ENCODE data around the gene ABHD8.

Gene ABHD8

DNA sequence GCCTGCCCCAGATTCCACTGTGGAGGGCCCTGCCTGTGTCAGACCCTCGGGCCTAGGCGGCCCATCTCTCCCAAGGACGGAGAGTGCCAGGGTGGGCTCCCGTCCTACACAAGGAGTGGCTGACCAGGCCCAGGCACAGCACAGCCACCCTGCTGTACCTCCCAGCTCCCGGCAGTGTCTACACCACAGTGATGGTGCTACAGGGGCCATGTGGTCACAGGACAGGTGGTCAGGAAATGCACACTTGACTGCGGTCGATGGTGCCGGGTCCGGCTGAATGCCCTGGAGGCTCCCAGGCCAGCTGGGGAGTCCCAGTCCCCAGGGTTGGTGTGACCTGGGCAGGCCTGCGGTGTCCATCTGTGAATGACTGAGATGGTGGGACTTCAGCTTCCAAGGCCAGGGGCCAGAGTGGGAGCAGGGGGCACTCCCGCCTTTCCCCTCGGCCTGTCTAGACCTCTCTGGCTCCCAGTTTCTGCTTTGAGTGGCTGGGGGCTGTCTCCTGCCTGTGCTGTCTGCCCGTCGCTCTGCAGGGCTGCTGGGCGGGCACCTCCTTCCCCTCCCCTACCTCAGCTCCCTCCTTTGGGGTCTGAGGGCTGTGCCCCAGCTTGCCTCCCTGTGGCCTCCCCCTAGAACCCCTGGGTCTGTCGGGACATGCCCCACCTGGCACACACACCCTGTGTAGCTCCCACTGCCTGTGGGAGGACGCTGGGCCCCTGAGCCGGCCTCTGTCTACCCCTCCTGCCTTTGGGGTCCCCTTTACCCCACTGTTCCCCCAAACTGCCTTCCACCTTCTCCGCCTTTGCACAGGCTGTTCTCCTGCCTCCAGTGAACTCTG is 18.6 kb upstream of the ABHD8 start:
- no peak for DNase-seq (ENCODE audit: low read depth in 3 of 3)

DNA sequence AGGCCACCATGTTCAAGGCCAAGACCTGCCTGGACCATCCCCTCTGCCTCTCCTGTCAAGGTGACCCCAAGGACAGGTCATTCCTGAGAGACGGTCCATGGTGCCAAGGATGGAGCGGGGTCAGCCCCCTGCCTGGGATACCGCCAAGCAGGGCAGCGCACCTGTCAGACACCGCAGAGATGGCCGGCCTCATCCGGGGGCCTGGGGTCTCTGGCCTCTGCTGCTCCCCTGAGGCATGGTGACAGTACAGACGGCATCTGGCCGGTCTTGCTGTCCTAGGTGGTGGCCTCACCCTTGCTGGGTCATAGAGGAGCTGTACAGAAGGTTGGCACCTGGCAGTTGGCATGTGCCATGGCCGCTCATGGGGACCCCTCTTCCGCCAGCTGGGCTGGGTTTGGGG is 17.2 kb upstream of the ABHD8 start:
- no peak for DNase-seq (ENCODE audit: low read depth in 3 of 3)

DNA sequence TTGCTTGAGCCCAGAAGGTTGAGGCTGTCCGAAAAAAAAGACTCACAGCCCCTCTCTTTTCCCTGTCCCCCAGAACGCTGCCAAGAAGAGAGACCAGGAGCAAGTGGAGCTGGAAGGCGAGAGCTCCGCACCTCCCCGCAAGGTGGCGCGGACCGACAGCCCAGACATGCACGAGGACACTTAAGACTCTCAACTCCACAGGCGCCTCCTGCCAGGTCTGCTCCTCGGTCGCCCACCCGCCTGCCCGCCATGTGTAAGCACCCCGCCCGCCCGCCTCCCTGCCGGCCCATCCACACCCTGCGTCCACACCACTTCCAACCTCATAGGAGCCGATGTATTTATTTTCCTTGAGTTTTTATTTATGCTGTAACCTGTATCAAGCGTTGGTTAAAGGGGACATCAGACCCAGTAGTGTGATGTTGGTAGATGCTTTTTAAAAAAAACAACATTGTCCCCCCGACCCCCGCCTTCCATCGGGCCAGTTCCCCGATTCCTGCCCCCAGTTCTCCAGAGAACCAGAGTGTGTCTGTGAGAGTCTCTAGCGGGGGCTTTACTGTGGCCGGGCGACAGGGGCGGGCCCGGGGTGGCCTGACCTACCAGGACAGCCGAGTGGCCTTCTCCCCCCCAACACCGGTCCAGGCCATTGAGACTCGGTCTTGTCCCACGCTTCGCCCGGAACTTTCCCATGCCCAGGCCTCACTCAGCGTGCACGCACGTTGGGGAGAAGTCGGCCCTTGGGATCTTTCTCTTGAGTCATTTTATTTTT is 16.4 kb upstream of the ABHD8 start:
- no peak for DNase-seq (ENCODE audit: low read depth in 3 of 3)

DNA sequence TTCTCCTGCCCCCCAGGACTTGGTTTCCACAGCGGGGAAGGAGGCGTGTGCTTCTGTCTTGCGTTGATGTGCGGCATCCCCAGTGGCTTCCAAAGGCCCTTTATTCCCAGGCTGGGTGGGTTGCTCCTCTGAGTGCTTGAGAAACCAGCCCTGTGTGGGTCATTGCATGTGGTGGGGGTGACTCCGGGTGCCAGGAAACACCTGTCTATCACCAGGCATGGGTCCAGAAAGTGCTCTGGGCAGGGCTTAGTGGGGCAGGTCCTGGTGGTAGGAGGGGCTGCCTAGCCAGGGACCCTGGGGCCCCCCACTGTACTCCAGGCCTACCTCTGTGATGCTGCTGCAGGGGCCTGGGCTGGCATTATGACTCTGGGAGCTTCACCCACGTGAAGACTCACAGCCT is 15.7 kb upstream of the ABHD8 start:
- no peak for DNase-seq (ENCODE audit: low read depth in 3 of 3)

DNA sequence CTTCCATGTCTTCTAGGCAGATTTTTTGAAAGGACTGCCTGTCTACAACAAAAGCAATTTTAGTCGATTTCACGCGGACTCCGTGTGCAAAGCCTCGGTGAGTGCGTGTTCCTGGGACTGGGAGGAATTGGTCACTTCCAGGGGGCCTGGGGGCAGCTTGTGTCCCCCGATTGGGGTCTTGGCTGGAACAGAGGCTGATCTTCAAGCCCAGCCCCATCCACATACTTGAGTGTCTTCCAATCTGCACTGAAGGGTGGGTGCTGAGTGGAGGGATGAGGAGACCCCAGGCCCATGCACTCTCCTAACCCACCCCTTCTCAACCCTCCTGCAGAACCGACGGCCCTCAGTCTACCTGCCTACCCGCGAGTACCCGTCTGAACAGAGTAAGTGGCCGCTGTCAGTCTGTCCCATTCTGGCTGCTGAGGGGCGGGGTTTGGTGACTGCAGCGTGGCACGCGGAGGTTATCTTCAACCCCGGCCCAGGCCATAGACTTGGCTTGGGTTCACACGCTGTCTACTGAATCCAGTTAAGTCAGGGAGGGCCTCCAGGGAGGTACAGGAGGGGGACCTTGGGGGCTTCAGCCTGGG is 10.9 kb upstream of the ABHD8 start:
- DNase-seq (ENCODE audit: low read depth in 3 of 3) = no peak

DNA sequence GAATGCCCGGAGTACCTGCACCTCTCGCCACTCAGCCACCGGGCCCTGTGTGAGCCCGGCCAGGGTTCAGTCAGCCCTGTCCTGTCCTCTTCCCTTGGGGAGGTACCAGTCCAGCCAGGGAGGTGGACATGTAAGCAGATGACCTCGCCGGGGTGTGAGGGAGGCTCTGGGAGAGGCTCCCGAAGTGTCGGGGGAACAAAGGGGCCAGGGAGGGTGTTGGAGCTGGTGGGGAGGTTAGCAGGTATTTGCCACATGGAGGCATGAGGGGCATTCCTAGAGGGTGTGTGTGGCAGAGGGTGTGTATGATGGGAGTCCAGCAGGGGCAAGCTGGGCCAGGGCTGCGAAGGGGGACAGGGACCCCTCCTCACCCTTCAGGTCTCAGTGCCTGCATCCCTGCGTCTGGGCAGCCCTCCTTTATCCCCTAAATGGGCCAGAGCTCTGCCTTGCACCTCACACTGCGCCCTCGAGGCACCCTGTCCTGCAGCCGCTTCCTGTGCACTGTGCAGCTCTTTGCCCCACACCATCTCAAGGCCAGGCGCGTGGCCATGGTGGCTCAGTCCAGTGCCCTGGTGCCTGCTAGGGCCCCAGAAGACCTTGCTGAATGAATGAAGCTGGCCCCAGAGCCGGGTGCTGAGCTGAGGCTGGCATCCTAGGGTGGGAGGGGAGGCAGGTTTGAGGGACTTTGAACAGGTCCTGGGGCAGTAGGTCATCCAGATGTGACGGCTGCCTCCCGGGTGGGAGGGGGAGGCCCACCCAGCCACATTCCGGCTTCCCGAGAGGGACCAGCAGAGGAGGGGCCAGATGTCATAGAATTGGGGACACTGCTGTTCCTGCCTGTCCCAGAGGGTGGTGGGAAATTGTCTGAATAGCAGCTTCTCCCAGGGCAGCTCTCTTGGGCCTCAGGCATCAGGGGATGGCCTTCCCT is 9.2 kb upstream of the ABHD8 start:
- no peak for DNase-seq (ENCODE audit: low read depth in 3 of 3)

DNA sequence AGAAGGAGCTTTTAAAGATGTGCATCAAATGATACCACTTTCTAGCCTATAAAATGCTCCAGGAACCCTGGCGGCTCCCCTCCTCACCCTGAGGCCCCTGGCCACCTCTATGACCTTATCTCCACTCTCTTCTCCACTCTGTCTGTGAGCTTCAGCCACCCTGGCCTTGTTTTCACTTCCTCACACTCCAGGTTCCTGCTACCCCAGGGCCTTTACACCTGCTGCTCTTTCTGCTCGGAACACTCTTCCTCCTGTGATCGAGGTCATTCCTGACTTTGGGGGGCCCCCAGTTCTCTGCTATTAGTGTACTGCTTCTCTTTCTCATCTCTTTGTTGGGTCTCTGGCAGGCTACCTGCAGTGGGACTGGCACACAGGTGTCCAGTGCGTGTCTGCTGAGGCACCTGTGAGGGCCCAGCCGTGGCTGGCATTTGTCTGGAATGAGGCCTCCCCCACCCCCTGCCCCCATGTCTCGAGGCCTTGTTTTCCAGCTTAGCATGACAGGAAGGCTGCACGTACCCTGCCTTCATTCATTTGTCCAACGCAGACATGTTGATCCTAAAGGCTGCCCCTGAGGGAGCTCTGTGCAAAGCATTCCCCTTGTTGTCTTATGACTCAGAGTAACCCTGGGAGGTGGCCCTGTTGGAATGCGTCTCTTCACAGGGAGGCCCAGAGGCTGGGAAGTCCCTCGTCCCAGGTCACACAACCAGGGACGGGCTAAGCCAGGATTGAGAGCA is 8.4 kb upstream of the ABHD8 start:
- DNase-seq (ENCODE audit: low read depth in 3 of 3) = no peak

DNA sequence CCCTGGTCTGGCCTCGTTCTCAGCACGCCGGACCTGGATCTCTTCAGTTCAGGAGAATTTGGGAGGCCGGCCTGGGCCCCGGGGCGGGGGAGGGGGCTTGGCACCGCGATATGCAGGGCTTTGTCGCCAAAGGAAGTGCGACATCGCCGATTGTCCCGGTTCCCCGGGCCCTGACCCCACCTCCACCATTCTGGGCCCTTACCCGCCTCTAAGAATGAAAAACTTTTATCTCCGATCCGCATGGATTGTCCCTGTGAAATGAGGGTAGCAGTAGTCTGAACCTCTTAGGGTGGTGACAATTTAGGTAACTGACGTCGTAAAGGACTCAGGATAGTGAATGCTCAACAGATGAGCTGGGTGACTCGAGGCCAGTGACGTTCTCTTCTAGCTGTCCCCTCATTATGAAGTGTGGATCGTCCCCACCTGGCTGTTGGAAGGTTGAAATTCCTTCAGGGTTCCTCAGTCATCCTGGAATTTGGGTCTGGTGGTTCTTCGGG is 6.8 kb upstream of the ABHD8 start:
- no peak for DNase-seq (ENCODE audit: low read depth in 3 of 3)

DNA sequence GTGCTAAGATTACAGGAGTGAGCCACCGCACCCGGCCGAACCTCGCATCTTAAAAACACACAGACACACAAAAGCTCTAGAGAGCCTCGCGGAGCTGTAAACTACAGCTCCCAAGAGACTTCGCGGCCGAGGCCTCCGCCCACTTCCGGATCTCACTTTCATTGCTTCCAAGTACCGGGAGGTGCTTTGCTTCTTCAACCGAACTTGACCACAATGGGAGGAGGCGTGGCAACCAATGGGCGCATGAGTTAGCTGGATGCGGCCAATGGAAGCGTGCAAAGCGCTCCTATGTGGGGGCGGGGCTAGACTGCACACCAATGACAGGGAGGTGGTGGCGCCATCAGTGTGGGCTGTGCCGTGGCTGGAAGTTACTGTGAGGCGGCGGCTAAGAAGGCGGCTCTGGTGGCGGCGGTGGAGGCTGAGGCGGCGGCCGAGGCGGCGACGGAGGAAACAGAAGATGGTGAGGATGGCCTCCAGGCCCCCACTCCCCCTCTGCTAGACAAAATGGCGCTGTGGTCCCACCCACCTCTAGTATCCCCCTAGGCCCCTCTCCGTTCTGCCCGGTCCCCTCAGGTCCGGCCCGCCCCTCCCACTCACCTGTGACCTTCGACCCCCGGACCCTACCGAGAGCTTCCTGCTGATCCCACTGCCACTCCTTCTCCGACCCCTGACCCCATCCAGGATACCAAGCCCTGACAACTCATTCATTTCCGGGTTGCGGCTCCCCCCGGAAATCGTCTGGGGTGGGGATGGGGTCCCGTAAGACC is 6.2 kb upstream of the ABHD8 start, which contains the start of gene DDA1:
Gene DDA1, plus strand, starts transcription at position 366 of the 767 bp plus-strand sequence. Its CDS starts 92 bp downstream, at position 458.
- peak; percentile 97 to 99 (median 98) for DNase-seq (ENCODE audit: low read depth in 3 of 3)

DNA sequence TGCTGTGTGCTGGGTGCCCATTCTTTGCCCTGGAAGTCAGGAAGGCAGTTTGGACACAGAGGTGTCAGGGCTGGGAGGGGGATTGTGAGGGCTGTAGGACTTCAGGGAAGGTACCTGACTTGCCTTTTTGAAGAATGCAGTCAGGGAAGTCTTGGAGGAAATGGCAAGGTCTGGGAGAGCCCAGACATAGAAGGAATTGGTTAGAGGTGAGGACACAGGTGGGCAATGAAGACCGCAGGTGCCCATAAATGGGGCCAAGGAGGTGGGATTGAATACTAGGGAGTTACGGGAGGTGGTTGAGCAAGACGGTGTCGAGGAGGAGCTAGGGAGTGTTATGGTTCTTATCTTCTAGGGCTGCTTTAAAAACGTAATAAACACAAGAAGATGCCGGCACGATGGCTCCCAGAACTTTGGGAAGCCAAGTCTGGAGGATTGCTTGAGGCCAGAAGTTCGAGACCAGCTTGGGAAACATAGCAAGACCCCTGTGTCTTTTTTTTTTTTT is 4.7 kb upstream of the ABHD8 start:
- no peak for DNase-seq (ENCODE audit: low read depth in 3 of 3)

DNA sequence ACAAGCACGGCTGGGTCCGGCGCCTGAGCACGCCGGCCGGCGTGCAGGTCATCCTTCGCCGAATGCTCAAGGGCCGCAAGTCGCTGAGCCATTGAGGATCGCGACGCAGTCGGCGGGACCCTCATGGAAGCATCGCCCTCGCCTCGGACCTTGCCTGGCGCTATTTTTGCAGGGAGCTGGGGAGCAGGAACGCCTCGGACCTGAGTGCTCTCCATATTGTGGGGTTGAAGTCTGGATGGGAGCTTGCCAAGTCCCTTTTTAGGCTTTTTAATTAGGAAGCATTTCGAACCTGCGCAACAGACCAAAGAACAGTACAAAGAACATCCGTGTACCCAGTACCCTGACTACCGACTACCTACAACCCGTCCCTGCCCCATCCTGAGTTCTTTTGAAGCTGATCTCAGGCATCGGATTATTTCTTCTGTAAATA is 3.1 kb upstream of the ABHD8 start:
- DNase-seq (ENCODE audit: low read depth in 3 of 3) = no peak

DNA sequence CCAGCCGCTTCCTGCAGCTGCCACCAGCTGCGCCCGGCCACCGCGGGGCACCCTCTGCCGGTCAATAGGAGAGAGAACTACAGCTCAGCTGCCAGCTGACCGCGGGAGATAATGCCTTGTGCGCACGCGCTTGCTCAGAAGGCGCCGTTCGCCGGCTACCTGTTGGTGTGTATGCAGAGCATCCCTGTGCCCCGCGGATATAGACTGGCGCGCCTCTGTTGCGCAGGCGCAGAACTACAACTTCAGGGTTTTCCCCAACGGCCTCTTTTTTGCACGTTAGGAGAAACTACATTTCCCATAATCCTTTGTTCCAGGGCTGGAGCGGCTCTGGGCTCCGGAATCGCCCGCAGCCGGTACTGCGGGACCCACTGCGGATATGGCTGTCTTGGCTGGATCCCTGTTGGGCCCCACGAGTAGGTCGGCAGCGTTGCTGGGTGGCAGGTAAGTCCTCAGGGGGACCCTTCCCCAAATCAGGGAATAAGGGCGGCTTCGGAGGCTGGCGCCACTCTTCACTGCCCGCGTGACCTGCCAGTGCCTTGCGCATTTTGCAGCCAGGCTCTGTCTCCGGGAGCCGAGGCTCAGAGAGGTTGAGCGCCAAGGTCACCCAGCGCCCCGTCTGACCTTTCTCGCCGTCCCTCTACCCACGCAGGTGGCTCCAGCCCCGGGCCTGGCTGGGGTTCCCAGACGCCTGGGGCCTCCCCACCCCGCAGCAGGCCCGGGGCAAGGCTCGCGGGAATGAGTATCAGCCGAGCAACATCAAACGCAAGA is 2.5 kb upstream of the ABHD8 start, which contains the start of gene MRPL34:
Gene MRPL34, plus strand, starts transcription at position 356 of the 768 bp plus-strand sequence. Its CDS starts 21 bp downstream, at position 377.
- DNase-seq (ENCODE audit: low read depth in 3 of 3) = peak; percentile 87 to 95 (median 89)

DNA sequence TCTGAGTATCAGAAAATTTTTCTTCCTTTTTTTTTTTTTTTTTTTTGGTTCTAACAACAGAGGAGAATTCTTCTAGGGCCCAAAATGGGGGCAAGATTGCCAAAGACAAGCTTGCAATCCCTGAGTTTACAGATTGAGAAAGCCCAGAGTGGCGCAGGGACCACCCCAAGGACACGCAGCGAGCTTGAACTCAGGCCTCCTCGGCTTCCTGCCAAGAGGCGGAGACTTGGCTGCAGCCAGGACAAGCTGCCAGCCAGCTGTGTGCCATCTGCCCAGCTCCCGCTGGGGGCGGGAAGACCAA is 1.9 kb upstream of the ABHD8 start:
- DNase-seq (ENCODE audit: low read depth in 3 of 3) = no peak

DNA sequence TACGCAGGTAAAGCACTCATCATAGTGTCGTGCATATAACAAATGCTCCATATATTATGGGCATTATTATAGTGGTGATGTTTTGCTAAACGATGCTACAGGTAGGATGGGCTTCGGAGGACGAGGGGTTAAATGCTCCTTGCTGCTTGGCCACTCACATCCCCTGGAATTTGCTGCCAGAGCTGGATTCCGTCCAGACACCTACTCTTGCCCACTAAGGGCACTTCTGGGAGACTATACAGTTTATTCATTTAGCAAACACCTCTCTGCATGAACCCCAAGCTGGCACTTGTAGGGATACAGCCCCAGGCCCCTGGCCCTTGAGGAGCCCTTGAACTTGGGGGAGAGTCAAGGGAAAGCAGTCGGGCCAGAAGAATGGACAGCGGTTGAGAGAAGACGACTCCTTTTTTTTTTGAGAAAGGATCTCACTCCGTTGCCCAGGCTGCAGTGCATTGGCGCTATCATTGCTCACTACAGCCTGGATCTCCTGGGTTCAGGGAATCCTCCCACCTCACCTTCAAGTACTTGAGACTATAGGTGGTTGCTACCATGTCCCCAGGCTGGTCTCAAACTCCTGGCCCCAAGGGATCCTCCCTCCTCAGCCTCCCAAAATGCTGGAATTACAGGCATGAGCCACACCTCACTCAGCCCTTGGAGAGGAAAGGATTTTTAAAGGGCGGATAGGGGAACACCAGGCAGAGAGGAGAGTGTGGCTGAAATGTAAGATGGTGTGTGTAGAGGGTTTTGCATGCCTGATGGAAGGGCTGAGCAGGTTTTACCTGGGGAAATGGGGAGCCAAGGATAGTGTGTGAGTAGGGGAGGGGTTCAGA is 1.4 kb upstream of the ABHD8 start:
- no peak for DNase-seq (ENCODE audit: low read depth in 3 of 3)

DNA sequence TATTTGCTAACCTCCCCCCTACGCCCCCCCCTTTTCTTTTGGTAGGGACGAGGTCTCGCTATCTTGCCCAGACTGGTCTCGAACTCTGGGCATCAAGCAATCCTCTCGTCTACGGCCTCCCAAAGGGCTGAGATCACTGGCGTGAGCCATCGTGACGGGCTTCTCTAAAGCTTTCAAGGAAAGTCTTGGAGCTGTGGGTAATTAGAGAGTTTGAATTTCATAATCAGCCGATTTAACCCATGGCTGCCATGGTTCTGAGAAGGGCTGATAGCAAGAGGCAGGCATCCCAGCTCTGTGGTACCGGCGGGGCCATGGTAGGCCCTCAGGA is 679 bp upstream of the ABHD8 start:
- no peak for DNase-seq (ENCODE audit: low read depth in 3 of 3)

DNA sequence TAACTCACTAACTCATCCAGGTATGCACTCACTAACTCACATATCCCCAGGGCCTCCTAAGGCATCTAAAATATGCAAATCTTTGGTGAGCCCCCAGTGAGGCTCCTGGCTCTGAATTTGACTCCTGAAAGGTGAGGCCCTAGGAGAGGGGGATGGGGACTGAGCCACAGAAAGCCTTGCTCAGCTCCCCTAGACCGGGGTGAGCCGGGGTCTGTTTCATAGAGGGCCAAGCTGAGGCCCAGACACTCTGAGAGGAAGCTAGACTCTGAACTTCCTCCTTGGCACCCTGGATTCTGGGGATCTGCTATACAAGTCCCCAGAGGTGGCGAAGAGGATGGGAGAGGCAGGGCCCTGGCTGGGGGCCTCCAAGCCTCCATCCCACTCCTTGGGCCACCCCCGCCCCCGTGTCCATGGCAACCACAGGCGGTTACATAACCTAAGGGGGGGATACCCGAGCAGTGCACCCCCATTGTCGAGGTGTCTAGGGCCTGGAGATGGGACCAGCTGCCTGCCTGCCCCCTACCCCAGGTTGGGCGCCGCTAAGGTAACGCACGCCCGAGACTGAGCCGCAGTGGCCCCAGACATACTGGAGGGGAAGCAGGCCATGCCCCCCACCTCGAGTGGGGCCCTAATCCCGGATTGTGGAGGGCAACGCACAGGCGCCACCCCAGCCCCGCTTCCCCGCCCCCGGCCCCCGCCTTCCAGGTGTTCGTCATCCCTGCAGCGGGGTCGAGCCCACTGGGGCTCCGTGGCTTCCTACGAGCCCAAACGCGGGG is 646 bp downstream of the ABHD8 start:
- no peak for DNase-seq (ENCODE audit: low read depth in 3 of 3)

DNA sequence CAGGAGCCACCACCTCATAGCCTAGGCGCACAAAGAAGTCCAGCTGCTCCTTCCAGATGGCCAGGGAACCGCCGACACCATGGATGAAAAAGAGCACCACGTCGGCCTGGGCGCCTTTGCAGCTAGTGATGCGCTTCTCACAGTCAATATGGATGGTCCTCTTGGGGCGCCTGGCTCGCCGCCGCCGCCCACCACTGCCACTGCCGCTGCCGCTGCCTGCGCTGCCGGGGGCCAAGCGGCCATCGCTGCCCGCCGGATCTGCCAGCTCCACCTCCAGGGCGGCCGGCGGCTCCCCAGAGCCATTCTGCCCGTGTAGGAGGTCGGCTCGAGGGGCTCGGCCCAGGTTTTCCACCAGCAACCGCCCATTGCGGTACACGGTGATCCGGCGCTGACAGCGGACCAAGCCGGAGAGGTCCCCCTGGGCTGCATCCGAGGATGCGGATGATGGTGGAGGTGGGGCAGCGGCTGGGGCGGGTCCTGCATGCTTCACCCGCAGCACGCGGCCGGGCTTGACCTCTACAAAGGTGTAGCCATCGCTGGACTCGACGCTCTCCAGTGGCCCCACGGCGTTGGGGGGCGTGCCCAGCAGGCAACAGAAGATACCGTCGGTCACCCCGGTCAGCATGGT is 2.1 kb downstream of the ABHD8 start:
- no peak for DNase-seq (ENCODE audit: low read depth in 3 of 3)
